B cell (primary cell): ENCODE measurements around the gene TRPM2. TPM values are rescaled to one million over a fixed set of nuclear protein-coding genes. Genes with fewer than 3 reads are reported as not detected.

Experiments used
- ATAC-seq: fragments of 200-7000 bp; cut with Tn5 transposase; one replicate; pipeline ENCODE4 v1.10.0; 2021; ENCODE audit warnings: low read depth, mild to moderate bottlenecking, moderate number of reproducible peaks, moderate library complexity
- CTCF ChIA-PET: fragments of 350-600 bp; sonication (Branson Sonifier 250); formaldehyde crosslinking; loops from one replicate; lab custom pipeline; 2021; ENCODE audit warnings: antibody characterized with exemption, inconsistent platforms; lab: Charles Lee
- POLR2A ChIA-PET: fragments of 350-600 bp; sonication (Branson Sonifier 250); formaldehyde crosslinking; loops from one replicate; lab custom pipeline; 2021; ENCODE audit warnings: antibody characterized with exemption; lab: Charles Lee
- DNase-seq: peaks from one replicate; pipeline ENCODE4 v3.0.0; 2013
- H2AFZ ChIP-seq: 2 replicates; pipeline ENCODE4 v1.6.1; 2012; ENCODE audit warnings: mild to moderate bottlenecking, low read depth, low read length; ENCODE audit not compliant: insufficient read depth, poor library complexity, severe bottlenecking
- H3K27ac ChIP-seq, 2 donors: 1 replicate in 1 of 2; 2 replicates in 1 of 2; pipeline ENCODE4 v1.5.1; 2012 to 2013; ENCODE audit warnings: low read length in 2 of 2, mild to moderate bottlenecking in 2 of 2, moderate library complexity in 1 of 2
- H3K27me3 ChIP-seq, 4 experiments: fragments of 200-600 bp in 1 of 4; sonication (generic) in 1 of 4; replicated peaks in 1 of 4; 1 replicate in 2 of 4; 2 replicates in 2 of 4; pipeline versions ENCODE4 v1.6.1 to v1.7.0; 2013 to 2016; ENCODE audit warnings: low read length in 3 of 4, mild to moderate bottlenecking in 2 of 4, mixed read lengths in 1 of 4, moderate library complexity in 1 of 4; ENCODE audit not compliant: insufficient read depth in 4 of 4, control insufficient read depth in 3 of 4; ENCODE audit errors: control extremely low read depth in 1 of 4
- H3K36me3 ChIP-seq, 2 experiments: replicated peaks in 1 of 2; 1 replicate in 1 of 2; 2 replicates in 1 of 2; pipeline versions ENCODE4 v1.6.1 to v1.7.1; 2013; ENCODE audit warnings: low read length in 1 of 2; ENCODE audit not compliant: insufficient read depth in 2 of 2, control insufficient read depth in 1 of 2; ENCODE audit errors: control extremely low read depth in 1 of 2, extremely low read depth in 1 of 2
- H3K4me1 ChIP-seq, 2 donors: fragments of 200-600 bp in 1 of 2; sonication (generic) in 1 of 2; 1 replicate in 1 of 2; 2 replicates in 1 of 2; pipeline versions ENCODE4 v1.5.1 to v1.6.1; 2013 to 2017; ENCODE audit warnings: low read length in 2 of 2; ENCODE audit not compliant: control insufficient read depth in 2 of 2, insufficient read depth in 2 of 2
- H3K4me2 ChIP-seq: replicated peaks from 2 replicates; pipeline ENCODE3; 2012; ENCODE audit warnings: mild to moderate bottlenecking, low read depth, low read length; ENCODE audit not compliant: poor library complexity, severe bottlenecking
- H3K4me3 ChIP-seq, 5 experiments: fragments of 200-600 bp in 1 of 5; sonication (generic) in 1 of 5; 1 replicate in 3 of 5; 2 replicates in 2 of 5; pipeline versions ENCODE4 v1.5.1 to v1.7.0; 2011 to 2016; ENCODE audit warnings: low read length in 4 of 5, mild to moderate bottlenecking in 4 of 5, low read depth in 2 of 5, control low read depth in 1 of 5, moderate library complexity in 1 of 5; ENCODE audit not compliant: insufficient read depth in 1 of 5; ENCODE audit errors: control extremely low read depth in 1 of 5, extremely low read depth in 1 of 5
- H3K79me2 ChIP-seq: fragments of 200-600 bp; sonication (generic); one replicate; pipeline ENCODE4 v1.6.0; 2016; ENCODE audit warnings: low read length; ENCODE audit not compliant: control insufficient read depth, insufficient read depth
- H3K9ac ChIP-seq: fragments of 200-600 bp; sonication (generic); 2 replicates; pipeline ENCODE4 v1.6.1; 2017; ENCODE audit warnings: mild to moderate bottlenecking, low read length, moderate library complexity
- H3K9me3 ChIP-seq, 3 donors: one replicate each; pipeline versions ENCODE4 v1.6.1 to v1.7.1; 2013; ENCODE audit warnings: low read length in 2 of 3; ENCODE audit not compliant: control insufficient read depth in 2 of 3, insufficient read depth in 1 of 3; ENCODE audit errors: control extremely low read depth in 1 of 3
- H4K20me1 ChIP-seq: 2 replicates; pipeline ENCODE4 v1.6.0; 2012; ENCODE audit warnings: mild to moderate bottlenecking, low read length; ENCODE audit not compliant: insufficient read depth, control insufficient read depth, poor library complexity, severe bottlenecking
- H3K27ac Mint-ChIP-seq: one replicate; pipeline ENCODE4 v1.8.0; 2021; ENCODE audit warnings: mixed read lengths
- H3K27me3 Mint-ChIP-seq: one replicate; pipeline ENCODE4 v1.8.0; 2021; ENCODE audit warnings: mixed read lengths
- H3K4me1 Mint-ChIP-seq: one replicate; pipeline ENCODE4 v1.8.0; 2021; ENCODE audit warnings: mixed read lengths
- H3K4me3 Mint-ChIP-seq: one replicate; pipeline ENCODE4 v1.8.0; 2021; ENCODE audit warnings: mixed read lengths
- H3K9me3 Mint-ChIP-seq: one replicate; pipeline ENCODE4 v1.8.0; 2022; ENCODE audit warnings: mixed read lengths; ENCODE audit not compliant: insufficient read depth
- CTCF ChIP-seq: fragments of 200-600 bp; IDR thresholded peaks from one replicate; pipeline ENCODE4 v1.8.0; 2022; ENCODE audit warnings: antibody characterized with exemption, mild to moderate bottlenecking
- EZH2 ChIP-seq: IDR thresholded peaks from 2 replicates; pipeline ENCODE4 v1.6.1; 2012; ENCODE audit warnings: borderline replicate concordance, low read depth, mild to moderate bottlenecking, moderate library complexity, low read length; ENCODE audit not compliant: insufficient read depth, poor library complexity, severe bottlenecking
- WGBS: methylation state at CpG from one replicate; pipeline ENCODE4 v1.1.5; 2013; ENCODE audit warnings: missing lambda C conversion rate; ENCODE audit not compliant: insufficient coverage; 5-methylcytosine and 5-hydroxymethylcytosine counted together
- intact Hi-C: fragments of 100-400 bp; cut with micrococcal nuclease; formaldehyde crosslinking; loops from one replicate; pipeline ENCODE4 v1.10.0; 2022
- polyA plus RNA-seq: library from polyadenylated mRNA; depleted of rRNA; stranded (reverse); fragments of >200 nt; gene quantifications from 2 replicates; pipeline ENCODE4 v1.2.3, GENCODE V29; 2012
- total RNA-seq, 2 donors: library from RNA; stranded (reverse); fragments of 120-200 nt in 1 of 2; gene quantifications; 1 replicate in 1 of 2; 2 replicates in 1 of 2; pipeline versions ENCODE4 v1.2.3 to v1.2.4, GENCODE V29; 2013 to 2022

Gene TRPM2
- total and polyA plus RNA-seq, 2 donors (not counting 1 experiment from before 2014, with no cell fraction given): 1.6 to 8.4 TPM

- Mint-ChIP-seq H3K27me3 (peaks cover 5% of the 10 kb centered on the region), H3K27ac (no peak overlapping the region), H3K9me3 (no peaks in the 10 kb centered on the region), H3K4me1 (peaks cover 2% of the 10 kb centered on the region), H3K4me3 (no peak overlapping the region)
- ATAC-seq: no peak
- TF ChIP-seq EZH2: no peak
- no peak for TF ChIP-seq CTCF
- no peaks in the 10 kb centered on the region for H3K9me3 ChIP-seq
- no peak overlapping the region for H3K9ac ChIP-seq
- H3K4me1 ChIP-seq: peaks cover 0 to 5% of the 10 kb centered on the region in 2 donors
- H2AFZ ChIP-seq: no peak overlapping the region
- no peak for DNase-seq
- ChIA-PET CTCF (interaction anchor here (0.6 to 1.5 kb wide), 6 partner anchors 10 to 670 kb away, joined by 3 to 5 read pairs (median 4); no protein-coding TSS in a partner anchor), POLR2A (no interaction called here)
- H3K4me3 ChIP-seq: no peak overlapping the region
- no peaks in the 10 kb centered on the region for H3K36me3 ChIP-seq
- no peak overlapping the region for H3K4me2 ChIP-seq
- WGBS: 83% methylated on average over 10 of the region's 16 CpGs
- H3K27me3 ChIP-seq: peaks cover 0 to 3% (median 0%) of the 10 kb centered on the region in 4 experiments
- intact Hi-C loops: loop anchor here (10.0 kb wide), 2 partner anchors 126 to 666 kb away; partner anchors contain the start of gene TRPM2
- H3K27ac ChIP-seq: no peak overlapping the region
- H4K20me1 ChIP-seq: no peaks in the 10 kb centered on the region
- no peaks in the 10 kb centered on the region for H3K79me2 ChIP-seq
These were observed 127.0 kb downstream of the TRPM2 start for GRCh38 chr21:44480200-44481053.
